ENCODE measurements around the gene OR5B2.
"Not testable (repeated sequence)": the region's sequence is repeated elsewhere in the genome, so short reads cannot be mapped to it uniquely, and the experiment has no call there.

OR5B2 gene

GRCh38 chr11:58428021-58428420 lies at the start of gene OR5B2:
Gene OR5B2, minus strand, starts transcription at chr11:58428121. Its CDS starts 4,860 bp downstream, at chr11:58423261.
- in situ Hi-C loops (cut with MboI; ENCODE audit: low sequenced_read_pairs), result no loop called here

DNA sequence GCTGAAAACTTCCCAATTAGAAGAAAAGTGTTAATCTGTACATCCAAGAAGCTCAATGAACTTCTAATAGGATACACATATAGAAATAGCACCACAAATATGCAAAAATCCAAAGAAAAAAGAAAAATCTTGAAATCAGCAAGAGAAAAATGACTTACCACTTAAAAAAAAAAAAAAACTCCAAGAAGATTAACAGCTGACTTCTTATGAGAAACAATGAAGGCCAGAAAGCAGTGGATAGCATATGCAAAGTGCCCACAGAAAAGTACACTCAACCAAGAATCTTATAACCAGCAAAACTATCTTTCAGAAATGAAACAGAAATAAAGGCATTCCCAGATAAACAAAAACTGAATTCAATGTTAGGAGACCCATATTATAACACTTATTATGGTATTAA lies 44.0 kb upstream of the OR5B2 start:
- in situ Hi-C loops (cut with MboI; ENCODE audit: low sequenced_read_pairs), result no loop called here

GRCh38 chr11:58466293-58466692 lies 38.4 kb upstream of the OR5B2 start:
- in situ Hi-C loops (cut with MboI; ENCODE audit: low sequenced_read_pairs), result no loop called here

- in situ Hi-C loops (cut with MboI; ENCODE audit: low sequenced_read_pairs), result no loop called here
These were observed 37.8 kb upstream of the OR5B2 start for GRCh38 chr11:58465690-58466089.

GRCh38 chr11:58451585-58451984 lies 23.7 kb upstream of the OR5B2 start:
- in situ Hi-C loops (cut with MboI; ENCODE audit: low sequenced_read_pairs), result no loop called here

DNA sequence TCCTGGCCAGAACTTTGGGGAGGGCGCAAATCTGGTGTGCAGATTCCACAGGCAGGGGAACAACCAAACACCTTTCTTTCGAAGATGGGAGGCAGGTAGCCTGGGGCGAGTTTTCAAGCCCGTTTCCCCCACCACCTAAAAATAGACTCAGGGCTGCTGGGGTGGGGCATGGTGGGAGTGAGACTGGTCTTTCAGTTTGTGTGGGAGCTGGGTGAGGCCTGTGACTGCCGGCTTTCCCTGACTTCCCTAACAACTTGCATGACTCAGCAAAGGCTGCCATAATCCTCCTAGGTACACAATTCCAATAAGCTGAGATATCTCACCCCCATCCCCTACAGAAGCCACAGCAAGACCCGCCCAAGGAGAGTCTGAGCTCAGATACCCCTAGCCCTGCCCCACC lies 18.4 kb upstream of the OR5B2 start:
- in situ Hi-C loops (cut with MboI; ENCODE audit: low sequenced_read_pairs), result no loop called here

DNA sequence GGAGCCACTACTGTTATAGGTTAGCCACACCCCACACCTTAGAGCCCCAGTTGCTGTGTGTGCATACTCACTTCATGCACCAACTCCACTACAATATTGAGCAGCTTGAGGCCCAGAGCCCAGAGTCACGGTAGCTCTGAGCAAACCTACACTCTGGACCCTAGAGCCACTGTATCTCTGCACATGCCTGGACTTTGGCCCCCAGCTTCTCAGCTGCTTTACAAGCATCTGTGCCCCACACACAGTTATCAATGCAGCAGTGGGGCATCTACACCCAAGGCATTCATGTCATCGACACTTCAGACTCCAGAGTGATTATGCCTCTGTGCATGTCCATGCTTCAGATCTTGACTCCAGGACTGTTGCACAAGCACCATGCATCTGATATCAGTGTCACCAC lies 16.4 kb upstream of the OR5B2 start:
- in situ Hi-C loops (cut with MboI; ENCODE audit: low sequenced_read_pairs), result no loop called here

DNA sequence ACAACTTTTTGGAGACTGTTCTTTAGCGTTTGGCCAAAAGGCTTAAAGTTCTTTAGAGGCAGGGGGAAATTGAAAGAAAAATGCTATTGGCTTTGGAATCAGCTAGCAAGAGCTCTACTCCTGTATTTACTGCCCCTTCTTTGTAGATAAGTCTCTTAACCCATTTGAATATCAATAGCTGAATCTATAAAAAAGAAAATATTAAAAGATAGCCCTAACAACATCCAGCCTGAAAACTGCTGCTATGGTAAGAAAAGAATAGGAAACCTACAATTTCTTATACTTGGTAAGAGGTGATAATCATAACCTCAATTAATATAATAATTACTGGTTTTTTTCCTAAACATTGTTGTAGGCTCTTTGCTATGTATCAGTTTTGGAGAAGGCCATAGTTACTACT lies 14.2 kb upstream of the OR5B2 start, which contains the start of gene OR5B12:
Gene OR5B12 (minus strand): TSS at position 101 of the 400 bp plus-strand sequence. CDS start 2,085 bp downstream, outside the sequence.
- in situ Hi-C loops (cut with MboI; ENCODE audit: low sequenced_read_pairs), result no loop called here

DNA sequence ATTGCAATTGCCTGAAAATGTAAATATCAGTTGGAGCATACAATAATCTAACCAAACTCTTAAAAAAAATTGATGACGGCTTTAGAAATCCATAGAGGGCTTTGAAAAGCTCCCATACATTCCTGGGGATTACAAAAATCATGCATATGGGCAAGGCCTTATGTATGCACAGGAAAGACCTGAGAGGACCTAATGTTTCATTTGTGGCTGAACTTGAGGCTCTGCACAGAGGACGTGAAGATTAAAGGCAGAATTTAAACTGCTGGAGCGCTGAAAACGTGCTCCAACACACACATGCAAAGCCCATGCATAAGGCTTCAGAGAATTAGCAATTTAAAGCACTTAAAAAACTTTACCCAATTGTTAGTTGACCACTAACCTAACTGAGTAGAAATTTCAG lies 10.6 kb upstream of the OR5B2 start:
- in situ Hi-C loops (cut with MboI; ENCODE audit: low sequenced_read_pairs), result no loop called here

- in situ Hi-C loops (cut with MboI; ENCODE audit: low sequenced_read_pairs), result no loop called here
These were observed 6.3 kb upstream of the OR5B2 start for GRCh38 chr11:58434217-58434616.

GRCh38 chr11:58433638-58434203 lies 5.8 kb upstream of the OR5B2 start:
- in situ Hi-C loops (cut with MboI; ENCODE audit: low sequenced_read_pairs), result no loop called here

GRCh38 chr11:58429273-58429672 lies 1.4 kb upstream of the OR5B2 start:
- in situ Hi-C loops (cut with MboI; ENCODE audit: low sequenced_read_pairs), result no loop called here

DNA sequence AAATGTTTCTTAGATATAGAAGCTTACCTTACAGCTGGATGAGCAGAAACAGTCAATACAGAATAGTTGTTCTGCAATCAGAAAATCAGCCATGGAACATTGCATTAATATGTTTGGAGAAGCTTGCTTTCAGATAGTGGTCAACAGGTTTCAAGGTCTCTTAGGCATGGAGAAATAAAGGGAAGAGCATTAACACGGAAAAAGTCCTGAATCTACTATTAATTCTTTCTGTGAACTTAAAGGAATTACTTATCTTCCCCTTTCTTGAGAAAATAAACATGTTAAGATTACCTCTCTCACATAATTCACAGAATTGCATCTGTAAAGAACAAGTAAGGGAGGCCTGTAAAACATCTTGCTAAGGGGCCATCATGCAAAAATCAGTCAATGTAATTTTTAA lies 21.1 kb downstream of the OR5B2 start, which contains the start of gene OR5B3:
Gene OR5B3 (minus strand): TSS at position 101 of the 400 bp plus-strand sequence. CDS start 3,465 bp downstream, outside the sequence.
- in situ Hi-C loops (cut with MboI; ENCODE audit: low sequenced_read_pairs), result no loop called here

DNA sequence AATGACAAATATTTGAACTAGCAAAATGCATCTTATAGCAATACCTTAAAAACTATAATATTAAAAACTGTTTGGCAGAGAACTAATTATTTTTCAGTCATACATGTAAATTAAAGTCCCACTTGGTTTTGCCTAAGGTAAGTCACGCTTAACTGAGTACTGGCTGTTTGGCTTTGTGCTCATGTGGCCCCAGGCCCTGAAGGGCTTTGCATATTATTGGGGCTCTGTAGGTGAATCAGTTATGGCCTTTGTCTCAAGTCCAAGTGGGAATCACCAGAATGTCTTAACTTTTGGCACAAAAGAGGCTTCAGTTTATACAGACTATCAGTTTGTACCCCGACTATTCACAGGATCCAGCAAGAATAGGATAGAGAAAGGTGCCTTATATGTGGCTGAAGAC lies 28.3 kb downstream of the OR5B2 start:
- in situ Hi-C loops (cut with MboI; ENCODE audit: low sequenced_read_pairs), result not testable (repeated sequence)

GRCh38 chr11:58395581-58395980 lies 32.3 kb downstream of the OR5B2 start:
- in situ Hi-C loops (cut with MboI; ENCODE audit: low sequenced_read_pairs), result no loop called here

DNA sequence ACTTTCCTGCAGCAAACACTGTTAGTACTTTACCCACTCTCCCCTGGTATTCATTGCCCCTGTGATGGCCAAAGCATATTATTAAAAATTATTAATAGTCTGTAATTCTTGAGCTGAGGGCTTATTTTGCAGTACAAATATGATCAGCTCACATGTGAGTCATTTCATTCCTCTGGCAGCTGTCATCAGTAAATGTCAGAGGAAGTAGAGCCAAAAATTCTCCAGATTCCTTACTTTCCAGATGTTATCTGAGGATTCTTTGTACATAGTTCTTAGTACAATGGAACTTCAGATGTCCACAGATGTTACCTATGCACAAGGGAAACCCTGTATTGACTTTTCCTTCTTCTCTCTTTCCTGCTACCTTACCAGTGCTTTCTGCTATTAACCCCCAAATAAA lies 33.7 kb downstream of the OR5B2 start:
- in situ Hi-C loops (cut with MboI; ENCODE audit: low sequenced_read_pairs), result no loop called here

DNA sequence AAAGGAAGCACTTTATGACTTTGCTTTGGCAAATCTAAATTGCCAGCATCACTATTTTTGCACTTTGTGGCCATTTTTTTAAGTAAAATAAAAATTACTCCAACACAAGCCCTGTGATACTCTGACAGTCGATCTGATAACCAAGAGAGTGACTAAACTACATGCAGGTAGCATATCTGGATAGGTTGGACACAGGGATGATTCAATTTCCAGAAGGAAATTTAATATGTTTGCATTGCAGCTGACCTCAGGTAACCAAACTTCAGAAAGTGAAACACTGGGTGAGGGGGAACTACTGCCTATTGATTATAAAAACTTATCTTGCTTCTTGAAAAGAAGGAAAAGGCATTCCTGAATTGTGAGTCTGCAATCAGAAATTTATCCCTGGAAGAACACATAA lies 35.2 kb downstream of the OR5B2 start:
- in situ Hi-C loops (cut with MboI; ENCODE audit: low sequenced_read_pairs), result no loop called here

DNA sequence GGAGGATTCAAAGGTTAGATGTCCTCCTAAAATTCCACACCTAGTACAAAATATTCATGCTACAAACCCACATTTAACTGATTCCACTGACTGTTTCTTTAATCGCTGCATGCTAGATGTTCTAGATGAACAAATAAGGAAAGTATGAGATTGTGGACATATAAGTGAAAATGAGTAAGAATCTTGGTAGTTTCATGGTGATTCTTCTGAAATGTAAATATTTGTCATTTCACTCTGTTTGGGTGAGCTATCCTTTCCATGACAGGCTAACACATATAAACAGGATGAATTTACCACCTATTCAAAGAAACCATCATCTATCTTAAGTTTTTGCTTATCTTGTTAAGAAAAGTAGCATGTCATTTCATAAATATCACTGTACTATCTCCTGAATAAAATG lies 36.0 kb downstream of the OR5B2 start:
- in situ Hi-C loops (cut with MboI; ENCODE audit: low sequenced_read_pairs), result no loop called here

DNA sequence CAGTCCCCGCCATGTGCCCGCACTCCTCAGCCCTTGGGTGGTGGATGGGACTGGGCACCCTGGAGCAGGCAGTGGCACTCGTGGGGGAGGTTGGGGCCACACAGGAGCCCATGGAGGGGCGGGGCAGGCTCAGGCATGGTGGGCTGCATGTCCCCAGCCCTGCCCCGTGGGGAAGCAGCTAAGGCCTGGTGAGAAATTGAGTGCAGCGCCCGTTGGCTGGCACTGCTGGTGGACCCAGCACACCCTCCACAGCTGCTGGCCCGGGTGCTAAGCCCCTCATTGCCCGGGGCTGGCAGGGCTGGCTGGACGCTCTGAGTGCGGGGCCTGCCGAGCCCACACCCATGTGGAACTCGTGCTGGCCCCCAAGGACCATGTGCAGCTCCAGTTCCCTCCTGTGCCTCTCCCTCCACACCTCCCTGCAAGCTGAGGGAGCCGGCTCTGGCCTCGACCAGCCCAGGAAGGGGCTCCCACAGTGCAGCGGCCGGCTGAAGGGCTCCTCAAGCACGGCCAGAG lies 37.3 kb downstream of the OR5B2 start:
- in situ Hi-C loops (cut with MboI; ENCODE audit: low sequenced_read_pairs), result no loop called here
